Testis (tissue), 2 donors: Measurements from ENCODE around the gene ANXA4.

ENCODE experiments used
- CTCF ChIP-seq, 3 experiments: fragments of 450-650 bp in 2 of 3; fragments of 200-600 bp in 1 of 3; sonication (generic) in 1 of 3; IDR thresholded peaks; one replicate each; pipeline ENCODE4 v1.5.1; 2016 to 2019; ENCODE audit warnings: antibody characterized with exemption in 3 of 3, mild to moderate bottlenecking in 2 of 3, moderate library complexity in 1 of 3
- POLR2A ChIP-seq: fragments of 450-650 bp; IDR thresholded peaks from one replicate; pipeline ENCODE4 v1.6.1; 2017; ENCODE audit warnings: antibody characterized with exemption, mild to moderate bottlenecking, moderate library complexity

DNA sequence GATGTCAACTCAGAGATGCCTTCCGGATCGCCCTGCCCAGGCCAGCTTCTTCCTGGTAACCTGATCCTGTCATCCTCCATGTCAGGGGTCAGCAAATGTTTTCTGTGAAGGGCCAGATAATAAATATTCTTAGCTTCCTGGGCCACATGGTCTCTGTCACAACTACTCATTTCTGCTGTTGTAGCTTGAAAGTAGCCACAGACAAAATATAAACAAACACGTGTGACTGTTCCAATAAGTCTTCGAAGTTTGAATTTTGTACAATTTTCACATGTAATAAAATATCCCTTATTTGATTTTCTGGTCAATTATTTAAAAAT, 35.8 kb downstream of the ANXA4 start:
- TF ChIP-seq POLR2A (no peak), CTCF (IDR thresholded peaks at IDR 0.05) (no peak)
